Fibroblast of peridontal ligament (primary cell): ENCODE results near the gene PDCD4.

ENCODE experiments used
- DNase-seq: peaks from one replicate; pipeline ENCODE4 v3.0.0-alpha.2; 2010; ENCODE audit errors: extremely low read depth

Gene PDCD4

DNA sequence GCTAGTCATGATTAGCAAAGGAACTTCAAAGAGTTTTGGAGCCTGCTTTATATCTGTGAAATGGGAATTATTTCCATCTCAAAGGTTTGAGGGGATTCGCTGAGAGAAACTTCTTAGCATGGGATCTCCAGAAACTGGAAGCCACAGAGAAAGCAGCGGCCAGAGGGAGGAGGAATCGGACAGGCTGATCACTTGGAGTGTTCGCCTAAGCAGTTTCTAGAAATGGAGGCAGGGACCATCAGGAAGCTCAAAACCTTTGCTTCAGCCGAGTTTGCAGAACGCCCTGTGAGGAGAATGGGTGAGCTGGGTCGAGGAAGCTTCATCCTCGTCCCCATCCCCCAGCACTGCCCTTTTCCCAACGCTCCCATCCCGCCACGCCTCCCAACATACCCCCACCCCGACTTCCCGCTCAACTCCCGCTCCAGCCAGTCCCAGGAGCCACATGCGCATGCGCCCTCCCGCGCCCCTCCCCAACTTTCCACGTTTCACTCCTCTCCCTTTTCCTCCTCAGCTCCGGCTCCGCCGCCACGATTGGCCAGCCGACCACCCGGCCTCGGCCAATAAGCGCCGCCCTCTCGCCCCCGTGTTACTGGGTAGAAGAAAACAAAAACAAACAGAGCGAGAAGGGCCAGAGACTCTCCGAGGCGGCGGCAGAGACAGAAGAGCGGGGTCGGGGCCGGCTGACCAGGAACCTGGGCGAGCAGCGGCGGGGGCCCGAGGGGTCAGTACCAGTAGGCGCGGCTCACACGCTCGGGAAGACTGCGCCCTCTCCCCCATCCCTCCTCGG is at the start of gene PDCD4:
Gene PDCD4, plus strand, starts transcription at position 631 of the 787 bp plus-strand sequence. CDS start 4,100 bp downstream, outside the sequence.
- peak; percentile 98 for DNase-seq

DNA sequence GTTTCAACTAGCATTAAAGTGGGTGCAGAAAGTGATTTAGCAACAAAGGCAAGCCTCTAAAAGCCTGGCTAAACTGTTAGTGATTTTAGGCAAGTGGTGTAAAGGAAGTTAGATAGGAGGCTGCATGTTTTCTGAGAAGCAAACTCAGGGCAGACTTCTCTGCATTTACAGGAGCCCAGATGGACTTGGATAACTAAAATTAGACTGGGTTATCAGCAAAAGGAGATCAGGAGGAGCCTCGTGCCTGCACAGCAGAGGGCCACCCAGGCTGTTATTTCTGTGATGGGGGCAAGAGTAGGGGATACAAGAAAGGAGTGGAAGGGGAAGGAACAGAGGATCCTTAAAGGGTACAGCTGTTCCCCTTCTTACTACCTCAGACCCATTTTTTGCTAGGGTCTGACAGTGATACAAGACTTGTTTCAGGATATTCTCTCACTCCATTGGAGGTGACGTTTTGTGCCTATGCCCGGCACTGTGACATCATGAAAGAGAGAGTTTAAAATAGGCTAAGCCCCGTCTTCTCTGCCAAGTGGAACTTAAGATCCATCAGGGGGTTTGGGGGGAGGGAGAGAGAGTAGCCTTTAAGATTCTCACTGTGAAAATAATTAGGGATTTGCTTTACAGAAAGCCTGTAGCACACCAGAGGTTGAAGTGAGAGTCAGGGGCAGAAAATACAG is 49.6 kb upstream of the PDCD4 start:
- no peak for DNase-seq

DNA sequence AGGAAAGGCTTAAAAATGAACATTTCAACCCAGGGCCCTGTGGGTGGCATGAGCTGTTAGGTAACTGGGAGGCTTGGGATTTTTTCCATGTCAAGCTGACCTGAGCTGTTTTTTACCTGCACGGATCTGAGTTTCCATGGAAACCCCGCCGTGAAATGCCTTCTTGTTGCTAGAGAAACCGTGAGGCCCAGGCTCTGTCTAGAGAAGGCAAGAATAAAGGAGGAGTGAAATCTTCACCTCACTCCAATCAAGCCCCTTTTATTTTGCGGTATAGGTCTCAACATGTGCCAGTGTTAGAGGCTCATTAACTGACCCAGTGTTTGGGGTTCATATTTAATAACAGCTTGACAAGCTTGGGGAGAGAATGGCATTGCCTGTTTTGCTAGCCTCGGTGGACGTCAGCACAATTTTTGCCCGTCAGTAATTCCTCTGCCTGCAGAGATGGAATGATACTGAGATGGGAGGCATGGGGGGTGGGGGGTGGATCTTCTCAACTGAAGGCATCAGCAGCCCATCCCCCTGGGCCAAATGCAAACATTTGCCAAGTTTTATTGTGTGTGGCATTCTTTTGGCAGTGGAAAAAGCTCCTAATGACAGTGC is 48.9 kb upstream of the PDCD4 start:
- no peak for DNase-seq

DNA sequence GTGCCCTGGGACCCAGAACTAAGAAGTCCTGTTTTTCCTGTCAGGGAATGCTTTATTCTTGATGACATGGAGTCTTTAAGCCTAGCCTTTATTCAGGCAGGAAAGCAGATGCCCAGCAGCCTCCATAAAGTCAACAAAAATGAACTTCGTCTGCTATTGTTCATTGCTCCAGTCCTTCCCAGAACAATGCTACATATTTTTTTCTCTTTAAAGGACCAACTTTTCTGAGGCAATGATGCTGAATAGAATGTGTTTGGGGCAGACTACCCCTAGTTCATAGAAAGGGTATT is 47.6 kb upstream of the PDCD4 start:
- no peak for DNase-seq

DNA sequence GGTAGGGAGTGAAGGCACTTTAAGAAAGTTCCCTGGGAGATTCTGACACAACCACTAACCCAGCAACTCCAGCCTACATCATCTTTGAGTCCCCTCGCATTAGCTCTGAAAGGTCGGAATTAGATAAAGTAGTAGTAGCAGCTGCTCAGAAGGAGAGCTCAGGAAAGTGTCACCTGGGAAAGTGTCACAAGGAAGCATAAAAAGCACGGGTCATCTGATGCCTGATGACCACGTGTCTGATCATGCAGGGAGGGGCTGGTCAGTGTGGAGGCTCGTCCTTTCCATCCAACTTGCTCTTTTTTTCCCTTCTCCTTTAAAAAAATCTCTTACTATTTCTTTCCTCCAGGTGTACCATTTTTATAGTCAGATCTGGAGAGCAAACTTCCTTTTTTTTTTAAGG is 47.1 kb upstream of the PDCD4 start:
- no peak for DNase-seq

DNA sequence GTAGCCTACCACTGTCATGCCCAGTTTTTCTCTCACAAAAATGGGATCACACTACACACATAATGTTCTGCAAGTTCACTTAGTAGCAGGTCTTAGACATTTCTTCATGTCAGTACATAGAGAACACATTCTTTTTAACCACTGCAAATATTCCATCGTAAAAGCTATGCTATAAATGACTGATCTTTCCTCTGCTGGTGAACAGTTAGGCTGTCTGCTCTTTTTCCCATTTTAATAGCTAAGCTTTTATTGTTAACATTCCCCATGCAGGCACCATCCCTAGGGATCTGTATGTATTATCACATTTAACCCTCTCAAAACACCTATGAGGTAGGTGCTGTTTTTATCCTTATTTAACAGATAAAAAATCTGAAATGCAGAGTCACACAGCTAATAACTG is 46.2 kb upstream of the PDCD4 start:
- DNase-seq = no peak

DNA sequence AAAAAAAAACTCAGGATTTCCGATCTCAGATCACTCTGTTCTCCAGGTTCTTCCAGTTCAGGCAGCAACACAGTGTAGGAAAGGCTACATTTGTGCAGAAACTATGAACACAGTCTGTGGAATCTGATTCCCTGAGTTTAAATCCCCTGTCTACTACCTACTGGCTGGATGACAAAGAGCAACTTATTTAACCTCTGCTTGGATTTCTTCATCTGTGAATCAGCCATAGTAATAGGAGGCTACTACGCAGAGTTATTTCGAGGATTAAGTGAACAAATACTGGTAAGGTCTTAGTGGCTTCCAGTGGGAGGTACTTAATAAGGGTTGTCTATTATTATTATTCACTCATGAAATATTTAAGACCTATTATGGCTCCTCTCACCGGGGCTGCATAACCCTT is 44.3 kb upstream of the PDCD4 start:
- DNase-seq = peak; percentile 35

DNA sequence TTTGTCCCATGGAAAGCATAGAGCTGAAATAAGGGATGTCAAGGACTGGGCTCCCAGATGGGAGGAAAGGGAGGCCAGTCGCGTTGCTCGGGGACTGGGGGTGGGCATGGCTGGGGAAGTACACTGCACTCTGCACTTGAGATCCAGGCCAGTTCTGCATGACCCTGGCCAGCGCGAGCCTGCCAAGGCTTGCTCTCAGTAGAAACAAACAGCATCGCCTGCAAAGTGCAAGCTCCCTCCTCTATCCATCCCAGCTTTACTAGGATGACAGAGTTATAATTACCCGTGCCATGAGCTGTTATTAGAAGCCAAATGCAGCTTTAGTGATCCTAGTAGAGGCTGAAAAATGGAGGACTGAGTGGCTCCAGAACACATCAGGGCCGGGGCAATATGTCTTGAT is 43.9 kb upstream of the PDCD4 start:
- DNase-seq = no peak

DNA sequence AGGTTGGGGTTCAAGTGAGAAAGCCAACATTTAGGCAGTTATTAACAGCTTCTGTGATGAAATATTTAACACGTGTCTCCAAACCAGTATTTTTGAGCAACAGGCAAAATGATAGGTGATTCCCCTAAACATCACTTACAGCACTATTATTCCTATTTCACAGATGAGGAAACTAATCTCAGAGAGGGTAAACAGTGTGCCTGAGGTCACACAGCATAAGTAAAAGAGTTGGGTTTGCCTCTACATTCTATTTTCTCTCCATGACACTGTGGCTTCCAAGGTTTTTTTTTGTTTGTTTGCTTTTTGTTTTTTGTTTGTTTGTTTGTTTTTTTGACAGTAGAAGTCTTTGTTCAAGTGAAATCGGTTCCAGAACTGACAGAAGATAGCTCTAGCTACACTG is 43.2 kb upstream of the PDCD4 start:
- no peak for DNase-seq

DNA sequence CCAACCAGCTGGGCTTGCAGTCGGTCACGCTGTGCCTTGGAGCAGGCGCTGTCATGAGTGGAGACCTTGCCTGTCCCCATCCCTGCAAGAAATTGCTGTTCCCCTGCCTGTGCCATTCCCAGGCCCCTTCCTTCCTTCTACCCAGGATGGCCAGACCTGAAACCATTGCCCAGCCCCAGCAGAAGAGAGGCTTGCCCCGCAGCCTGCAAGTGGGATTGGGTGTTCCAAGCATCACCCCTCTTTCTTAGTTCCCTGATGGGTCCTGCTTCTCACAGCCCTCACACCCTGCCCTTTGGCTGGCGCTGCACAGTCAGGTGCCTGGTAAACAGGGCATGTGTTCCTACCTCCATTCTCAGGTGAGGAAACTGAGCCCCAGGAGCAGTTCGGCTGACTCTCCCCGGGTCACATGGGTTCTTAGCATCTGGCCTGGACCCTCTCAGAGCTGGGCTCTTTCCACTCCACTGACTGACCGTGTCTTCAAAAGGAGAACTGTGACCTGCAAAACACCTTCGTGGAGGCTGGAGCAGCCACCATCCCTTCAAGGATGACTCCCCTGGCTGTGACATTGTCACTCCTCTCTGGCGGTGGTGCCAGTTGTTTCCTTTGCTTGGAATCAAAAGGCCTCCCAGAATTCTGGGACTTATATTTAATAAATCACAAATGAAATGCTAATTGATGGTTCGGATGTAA is 41.9 kb upstream of the PDCD4 start:
- no peak for DNase-seq

DNA sequence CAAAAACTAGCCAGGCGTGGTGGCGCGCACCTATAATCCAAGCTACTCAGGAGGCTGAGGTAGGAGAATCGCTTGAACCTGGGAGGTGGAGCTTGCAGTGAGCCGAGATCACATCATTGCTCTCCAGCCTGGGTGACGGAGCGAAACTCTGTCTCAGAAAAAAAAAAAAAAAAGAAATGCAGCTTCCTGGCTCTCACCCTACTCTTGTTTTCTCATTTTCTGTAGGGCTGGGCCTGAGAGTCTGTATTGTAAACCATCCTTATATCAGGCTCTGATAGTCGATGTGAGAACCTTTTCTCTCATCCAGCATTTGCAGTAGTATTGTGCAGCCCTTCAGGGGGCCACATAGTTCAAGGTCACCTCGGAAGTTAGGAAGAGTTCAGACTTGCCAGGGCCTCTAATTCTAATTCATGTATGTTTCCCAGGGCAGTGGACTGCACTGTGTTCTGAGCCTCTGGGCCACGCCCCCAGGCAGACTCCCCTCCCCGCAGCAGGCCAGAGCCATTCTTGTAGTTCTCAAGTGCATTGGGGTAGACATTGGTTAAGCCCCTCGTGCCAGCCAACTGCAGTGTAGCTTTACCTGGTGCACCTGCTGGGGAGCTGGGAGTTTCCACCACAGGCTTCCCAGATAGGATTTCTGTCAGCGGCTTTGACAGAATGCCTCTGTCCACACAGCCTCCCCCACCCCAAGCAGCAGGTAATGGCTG is 38.3 kb upstream of the PDCD4 start:
- no peak for DNase-seq

DNA sequence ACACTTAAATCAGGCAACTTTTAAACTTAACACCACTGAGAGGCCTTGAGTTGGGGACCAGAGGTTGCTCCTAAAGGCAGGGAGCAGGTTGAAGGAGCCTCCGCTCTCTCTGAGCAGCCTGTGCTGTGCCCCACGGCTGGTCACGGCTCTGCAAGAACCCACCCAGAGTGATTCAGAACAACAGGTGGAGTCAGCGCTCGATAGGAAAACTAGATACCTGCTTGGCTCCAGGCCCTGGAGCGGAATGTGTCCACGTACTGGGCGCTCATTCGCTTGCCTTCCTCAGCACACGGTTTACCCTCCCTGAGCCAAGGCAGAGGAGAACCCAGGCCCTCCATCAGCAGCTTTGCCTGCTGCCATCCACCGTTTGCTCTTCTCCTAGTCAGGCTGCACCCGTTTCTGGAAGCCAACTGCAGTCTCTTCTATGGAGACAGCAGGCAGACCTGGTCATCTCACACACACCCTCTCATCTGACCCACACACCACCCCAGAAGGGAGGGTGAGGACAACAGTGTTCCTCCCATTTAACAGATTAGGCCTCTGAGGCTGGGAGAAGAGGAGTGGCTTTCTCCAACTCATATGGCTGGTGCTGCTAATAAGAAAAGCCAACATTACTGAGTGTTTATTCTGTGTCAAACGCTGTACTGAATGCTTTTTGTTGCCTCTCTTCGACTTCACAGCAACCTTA is 37.6 kb upstream of the PDCD4 start:
- DNase-seq = no peak

DNA sequence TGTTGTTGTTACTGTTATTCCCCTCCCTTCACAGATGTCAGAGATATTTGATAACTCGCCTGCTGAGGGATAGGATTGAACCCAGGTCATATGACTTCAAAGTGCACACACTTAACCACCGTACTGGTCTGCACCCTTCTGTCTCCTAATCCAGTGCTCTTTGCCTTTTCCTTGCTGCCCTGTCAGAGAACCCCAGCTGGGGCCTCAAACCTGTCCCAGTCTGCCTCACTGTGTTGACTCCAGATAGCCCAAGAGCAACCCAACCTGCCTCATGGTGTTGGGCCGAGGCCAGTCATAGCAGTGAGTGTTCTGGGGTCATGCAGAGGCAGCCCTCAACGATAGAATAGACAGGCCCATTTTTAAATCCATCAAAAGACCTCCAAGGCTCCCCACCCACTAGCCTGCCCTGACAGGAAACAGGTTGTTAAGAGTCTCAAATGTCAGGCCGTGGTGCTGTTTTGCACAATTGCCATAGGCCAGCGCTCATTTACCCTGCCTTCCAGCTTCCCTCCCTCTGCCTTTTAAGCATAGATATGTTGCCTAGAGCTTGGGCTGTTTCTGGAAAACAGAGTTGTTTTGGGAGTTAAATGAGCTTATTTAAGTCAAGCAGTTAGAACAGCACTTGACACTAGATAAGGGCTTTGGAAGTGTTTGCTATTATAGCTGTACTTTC is 37.0 kb upstream of the PDCD4 start:
- DNase-seq = peak; percentile 9

DNA sequence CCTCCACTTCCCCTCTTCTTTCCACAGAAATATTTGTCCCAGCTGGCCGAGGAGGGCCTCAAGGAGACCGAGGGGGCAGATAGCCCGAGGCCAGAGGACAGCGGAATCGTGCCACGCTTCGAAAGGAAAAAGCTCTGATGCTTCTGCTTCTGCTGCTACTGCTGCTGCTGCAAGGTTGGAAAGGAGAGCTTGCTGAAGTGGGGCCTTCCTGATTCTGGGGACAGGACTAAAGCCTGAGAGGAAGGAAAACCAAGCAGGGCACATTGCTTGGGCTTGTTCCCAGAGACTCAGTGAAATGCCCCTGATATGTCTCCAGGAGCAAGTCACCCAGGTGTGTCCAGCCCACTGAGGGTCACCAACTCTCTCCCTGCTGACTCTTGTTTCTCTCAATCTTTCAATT is 35.9 kb upstream of the PDCD4 start:
- no peak for DNase-seq

DNA sequence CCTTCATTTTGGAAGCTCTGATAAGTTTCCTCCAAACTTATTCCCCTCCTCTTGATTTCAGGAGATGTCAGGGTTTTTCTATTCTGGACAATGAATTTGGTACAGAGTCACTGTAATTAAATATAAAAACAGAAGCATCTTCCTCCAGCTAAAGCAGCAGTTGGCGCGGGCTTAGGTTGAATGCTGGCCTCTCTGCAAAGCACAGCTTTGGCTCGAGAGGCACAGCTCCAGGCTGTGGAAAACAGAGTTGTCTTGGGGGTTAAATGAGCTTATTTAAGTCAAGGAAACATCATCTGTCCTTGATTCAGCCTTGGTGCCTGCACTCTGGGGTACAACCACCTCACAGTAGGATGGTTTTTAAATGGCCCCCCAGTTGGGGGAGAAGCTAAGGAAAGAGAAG is 35.0 kb upstream of the PDCD4 start:
- no peak for DNase-seq

DNA sequence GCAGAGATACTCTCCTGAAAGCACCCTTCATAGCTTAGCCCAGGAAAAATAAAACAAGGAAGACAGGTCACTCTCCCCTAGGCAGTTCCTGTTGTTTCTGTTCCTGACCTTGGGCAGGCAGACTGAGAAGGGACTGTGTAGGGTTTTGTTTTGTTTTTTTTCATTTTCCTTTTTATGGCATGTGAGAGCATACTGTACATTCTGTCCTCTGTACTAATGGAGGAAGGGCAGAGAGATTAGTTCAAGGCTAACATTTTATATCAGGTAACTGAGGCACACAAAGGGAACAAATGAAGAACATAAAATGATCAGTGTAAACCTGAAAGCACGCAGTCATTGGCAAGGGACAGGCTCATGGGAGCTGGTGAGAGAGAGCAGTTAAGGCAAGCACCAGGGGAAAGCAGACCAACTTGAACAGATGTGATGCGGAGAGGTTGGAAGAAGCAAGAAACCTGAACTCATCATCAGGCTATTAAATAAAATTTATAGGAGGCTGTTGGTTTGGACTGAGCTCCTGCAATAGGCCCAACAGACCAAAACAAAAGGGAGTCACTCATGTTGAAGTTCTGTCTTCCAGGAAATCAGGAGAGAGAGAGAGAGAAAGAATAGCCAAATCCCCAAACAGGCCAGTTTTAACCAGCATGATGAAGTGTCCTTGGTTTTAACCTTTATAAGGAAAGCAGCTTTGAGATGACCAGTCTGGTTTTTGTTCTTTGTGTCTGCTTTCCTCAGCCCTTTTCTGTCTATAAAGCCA is 34.1 kb upstream of the PDCD4 start:
- DNase-seq = no peak

DNA sequence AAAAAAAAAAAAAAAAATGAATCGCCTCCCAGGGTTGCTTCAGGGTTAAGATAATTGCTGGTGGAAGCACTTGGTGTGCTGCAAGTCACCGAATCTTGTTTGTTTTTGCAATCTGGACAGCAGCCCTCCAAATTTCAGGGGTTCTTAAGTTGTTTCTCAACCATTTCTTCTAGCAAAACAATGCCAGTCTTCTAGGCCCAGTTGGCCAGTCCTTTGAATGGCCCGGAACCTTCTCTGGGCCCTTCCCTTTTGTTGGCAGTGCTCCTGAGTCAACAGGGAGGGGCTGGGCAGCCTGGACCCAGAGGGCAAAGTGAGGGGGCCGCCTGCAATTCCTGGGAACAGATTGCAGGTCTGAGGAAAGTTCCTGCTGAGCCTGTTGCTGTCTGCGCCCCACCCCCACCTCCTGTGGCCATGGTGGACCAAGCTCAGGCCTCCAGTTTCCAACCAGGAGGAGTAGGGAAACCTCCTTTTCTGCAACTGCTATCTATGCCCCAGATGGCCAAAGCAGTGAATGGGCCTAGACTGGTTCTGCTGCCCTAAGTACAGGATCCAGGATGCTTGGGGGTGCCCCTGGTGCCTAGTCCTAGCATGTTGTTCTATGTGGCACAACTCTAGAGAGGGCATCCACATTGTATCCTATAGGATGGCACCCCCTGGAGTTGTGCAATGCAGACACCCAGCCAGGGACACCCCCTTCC is 31.4 kb upstream of the PDCD4 start:
- peak; percentile 36 for DNase-seq

DNA sequence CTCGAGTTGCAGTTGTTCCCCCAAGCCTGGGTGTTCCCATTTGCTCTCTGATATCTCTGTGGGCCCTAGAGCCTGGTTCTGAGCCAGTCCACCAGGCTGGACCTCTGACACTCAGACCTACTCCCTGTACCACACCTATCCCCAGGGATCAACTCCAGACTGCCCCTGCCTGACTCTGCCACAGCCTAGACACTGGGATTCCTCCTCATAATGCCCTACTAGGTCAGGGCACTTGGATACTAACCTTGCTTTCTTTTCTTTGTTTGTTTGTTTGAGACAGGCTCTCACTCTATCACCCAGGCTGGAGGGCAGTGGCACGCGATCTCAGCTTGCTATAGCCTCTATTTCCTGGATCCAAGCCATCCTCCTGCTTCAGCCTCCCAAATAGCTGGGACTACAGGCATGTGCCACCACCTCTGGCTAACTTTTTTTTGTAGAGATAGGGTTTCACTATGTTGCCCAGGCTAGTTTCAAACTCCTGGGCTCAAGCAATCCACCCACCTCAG is 30.8 kb upstream of the PDCD4 start:
- no peak for DNase-seq

DNA sequence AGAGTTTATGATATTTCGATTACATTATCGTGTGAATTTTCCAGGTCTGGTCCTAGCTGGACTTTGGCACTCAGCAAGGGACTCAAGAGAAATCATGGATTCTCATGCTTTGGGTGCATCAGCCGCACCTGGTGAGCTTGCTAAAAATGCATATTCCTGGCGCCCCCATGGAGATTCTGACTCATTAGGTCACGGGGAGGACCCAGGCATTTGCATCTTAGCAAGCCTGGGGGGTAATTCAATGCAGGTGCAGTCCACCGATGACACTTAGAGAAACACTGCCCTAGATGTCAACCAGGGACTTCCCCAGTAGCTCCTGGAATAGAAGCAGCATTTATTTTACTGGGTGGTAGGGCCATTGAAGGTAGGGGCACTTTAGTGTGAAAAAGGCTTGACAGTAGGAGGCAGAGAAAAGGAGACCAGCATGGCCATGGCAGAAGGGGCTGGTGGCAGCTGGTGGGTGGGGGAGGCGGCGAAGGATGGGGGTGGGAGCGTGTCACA is 29.9 kb upstream of the PDCD4 start:
- no peak for DNase-seq
